K562 (cell line): ENCODE measurements around the gene BBLN. TPM values are rescaled to one million over a fixed set of nuclear protein-coding genes. Genes with fewer than 3 reads are reported as not detected.

Experiments used
- ATAC-seq: fragments of 200-7000 bp; cut with Tn5 transposase; 3 replicates; pipeline ENCODE4 v1.9.1; 2020; ENCODE audit warnings: moderate library complexity
- BruUV-seq: library from RNA; stranded (reverse); fragments of 400-500 nt; replicated peaks from 2 replicates; lab custom pipeline; 2021; lab: Mats Ljungman, UMichigan
- CTCF ChIA-PET: fragments of 300-600 bp; formaldehyde crosslinking; extraction: SDS; loops from one replicate; lab custom pipeline; 2021; ENCODE audit warnings: low intra/inter-chr PET ratio; lab: Yijun Ruan, JAX
- POLR2A ChIA-PET: fragments of 300-600, 350-650 bp; sonication (Branson Sonifier 250); formaldehyde crosslinking; extraction: SDS; loops from one replicate; lab custom pipeline; 2021; ENCODE audit warnings: antibody characterized with exemption, inconsistent platforms; lab: Yijun Ruan, JAX
- DNase-seq, 4 experiments: peaks; one replicate each; pipeline versions ENCODE4 v3.0.0 to v3.0.0-alpha.2; 2011 to 2018; ENCODE audit warnings: low spot score in 3 of 4, mixed read lengths in 3 of 4; ENCODE audit errors: extremely low read depth in 1 of 4
- FAIRE-seq: peaks from 2 replicates; lab custom pipeline; 2011; peaks lifted over from hg19 to GRCh38; lab: Jason Lieb, UNC
- H2AFZ ChIP-seq: 2 replicates; pipeline ENCODE4 v1.6.0; 2011; ENCODE audit warnings: low read depth, low read length, control low read depth, inconsistent platforms
- H3K27ac ChIP-seq: fragments of 200-600 bp; 3 replicates; pipeline ENCODE4 v1.8.0; 2011; ENCODE audit warnings: low read depth, mild to moderate bottlenecking, control low read depth, inconsistent platforms, low read length, moderate library complexity, mixed read lengths; ENCODE audit errors: extremely low read depth
- H3K27me3 ChIP-seq, 2 experiments: fragments of 300-600 bp in 1 of 2; 2 replicates in 1 of 2; 3 replicates in 1 of 2; pipeline versions ENCODE4 v1.6.0 to v1.8.0; 2011; ENCODE audit warnings: inconsistent platforms in 2 of 2, low read length in 2 of 2, mild to moderate bottlenecking in 1 of 2, mixed read lengths in 1 of 2, moderate library complexity in 1 of 2; ENCODE audit not compliant: control insufficient read depth in 2 of 2, insufficient read depth in 2 of 2
- H3K36me3 ChIP-seq: fragments of 300-600 bp; 3 replicates; pipeline ENCODE4 v1.8.0; 2011; ENCODE audit warnings: mild to moderate bottlenecking, low read length, inconsistent platforms; ENCODE audit not compliant: control insufficient read depth, insufficient read depth
- H3K4me1 ChIP-seq, 2 experiments: fragments of 200-600 bp in 1 of 2; replicated peaks in 1 of 2; 2 replicates in 1 of 2; 3 replicates in 1 of 2; pipeline versions ENCODE4 v1.5.1 to v1.8.0; 2011; ENCODE audit warnings: inconsistent platforms in 2 of 2, low read length in 2 of 2, mild to moderate bottlenecking in 1 of 2, mixed read lengths in 1 of 2, moderate library complexity in 1 of 2; ENCODE audit not compliant: control insufficient read depth in 2 of 2, insufficient read depth in 2 of 2
- H3K4me2 ChIP-seq: 2 replicates; pipeline ENCODE4 v1.6.1; 2011; ENCODE audit warnings: low read length, control low read depth, inconsistent platforms, mixed read lengths; ENCODE audit not compliant: insufficient read depth
- H3K4me3 ChIP-seq: fragments of 200-600 bp; sonication (generic), shearing (Covaris generic); 2 replicates; pipeline ENCODE4 v1.5.1; 2016; ENCODE audit warnings: control low read depth, inconsistent platforms
- H3K79me2 ChIP-seq: fragments of 200-600 bp; 3 replicates; pipeline ENCODE4 v1.8.0; 2011; ENCODE audit warnings: low read length, inconsistent platforms; ENCODE audit not compliant: control insufficient read depth, insufficient read depth
- H3K9ac ChIP-seq, 2 experiments: 2 replicates each; pipeline versions ENCODE4 v1.6.0 to v1.6.1; 2011; ENCODE audit warnings: low read depth in 2 of 2, low read length in 2 of 2, control low read depth in 1 of 2, inconsistent platforms in 1 of 2, mild to moderate bottlenecking in 1 of 2, mixed read lengths in 1 of 2; ENCODE audit not compliant: insufficient read depth in 1 of 2
- H3K9me1 ChIP-seq: one replicate; pipeline ENCODE4 v1.6.0; 2011; ENCODE audit warnings: inconsistent platforms, mild to moderate bottlenecking, low read length, moderate library complexity; ENCODE audit not compliant: control insufficient read depth, insufficient read depth
- H3K9me3 ChIP-seq: replicated peaks from 2 replicates; pipeline ENCODE4 v1.5.1; 2011; ENCODE audit warnings: low read depth, low read length, inconsistent platforms; ENCODE audit not compliant: control insufficient read depth, insufficient read depth
- H4K20me1 ChIP-seq: replicated peaks from 2 replicates; pipeline ENCODE4 v1.6.1; 2011; ENCODE audit warnings: low read length, inconsistent platforms, mixed read lengths; ENCODE audit not compliant: control insufficient read depth, insufficient read depth
- ATF4 ChIP-seq: fragments of 450-650 bp; formaldehyde crosslinking; IDR thresholded peaks from 2 replicates; pipeline ENCODE4 v1.4.0; 2022; ENCODE audit warnings: mild to moderate bottlenecking, moderate library complexity
- GABPA ChIP-seq: fragments of 200-800 bp; sonication (Bioruptor generic); conservative IDR thresholded peaks from 2 replicates; pipeline ENCODE4 v1.6.1; 2016; ENCODE audit warnings: low read depth, missing genetic modification characterization, missing compliant biosample characterization
- GTF2A2 ChIP-seq: IDR thresholded peaks from 2 replicates; pipeline ENCODE4 v1.6.1; 2016; ENCODE audit warnings: mild to moderate bottlenecking, missing genetic modification characterization, missing compliant biosample characterization
- HDAC6 ChIP-seq: IDR thresholded peaks from 2 replicates; pipeline ENCODE4 v1.6.1; 2012; ENCODE audit warnings: low read depth, mild to moderate bottlenecking, control low read depth, inconsistent platforms, low read length, moderate library complexity
- LARP7 ChIP-seq: fragments of 450-650 bp; IDR thresholded peaks from 2 replicates; pipeline ENCODE4 v1.6.1; 2016
- NFATC3 ChIP-seq: fragments of 450-650 bp; IDR thresholded peaks from 2 replicates; pipeline ENCODE4 v1.6.1; 2017; ENCODE audit warnings: mild to moderate bottlenecking
- NR2C1 ChIP-seq, 2 experiments: fragments of 450-650 bp; IDR thresholded peaks; 2 replicates each; pipeline ENCODE4 v1.6.1; 2017; ENCODE audit warnings: mild to moderate bottlenecking in 2 of 2, antibody characterized with exemption in 1 of 2, inconsistent platforms in 1 of 2, missing compliant biosample characterization in 1 of 2, missing genetic modification characterization in 1 of 2
- POLR2B ChIP-seq: fragments of 450-650 bp; IDR thresholded peaks from 2 replicates; pipeline ENCODE4 v1.6.1; 2018; ENCODE audit warnings: low read depth; ENCODE audit not compliant: partially characterized antibody
- PYGO2 ChIP-seq: fragments of 450-650 bp; IDR thresholded peaks from 2 replicates; pipeline ENCODE4 v1.6.1; 2016; ENCODE audit warnings: mild to moderate bottlenecking, missing genetic modification characterization, moderate library complexity, missing compliant biosample characterization
- THRA ChIP-seq: fragments of 450-650 bp; IDR thresholded peaks from 2 replicates; pipeline ENCODE4 v1.6.1; 2017; ENCODE audit warnings: mild to moderate bottlenecking, moderate library complexity
- ZC3H11A ChIP-seq: IDR thresholded peaks from 2 replicates; pipeline ENCODE4 v1.6.1; 2012; ENCODE audit warnings: low read depth, low read length, improper control_type of control experiment
- ZNF282 ChIP-seq: sonication (generic); formaldehyde crosslinking; IDR thresholded peaks from 2 replicates; pipeline ENCODE4 v1.8.1; 2023; ENCODE audit warnings: missing genetic modification reagents
- ZZZ3 ChIP-seq: fragments of 450-650 bp; IDR thresholded peaks from 2 replicates; pipeline ENCODE4 v1.6.1; 2016; ENCODE audit warnings: antibody characterized with exemption, mild to moderate bottlenecking, moderate library complexity
- WGBS: fragments of 100-300 bp; shearing (Covaris generic); methylation state at CpG from one replicate; pipeline ENCODE4 v1.1.6; 2016; ENCODE audit warnings: low coverage, mixed read lengths; ENCODE audit not compliant: insufficient coverage; ENCODE audit errors: missing lambda C conversion rate; 5-methylcytosine and 5-hydroxymethylcytosine counted together
- in situ Hi-C: fragments of 300-500 bp; cut with MboI; formaldehyde crosslinking; loops from 4 replicates; pipeline ENCODE4 v1.15.0; 2018; ENCODE audit warnings: inconsistent platforms, mixed read lengths
- intact Hi-C: fragments of 100-400 bp; cut with micrococcal nuclease; formaldehyde crosslinking; loops from 2 replicates; pipeline ENCODE4 v1.14.2; 2022
- polyA plus RNA-seq, 8 experiments: library from polyadenylated mRNA; depleted of rRNA in 4 of 8; stranded (reverse) in 5 of 8; unstranded in 3 of 8; fragments of >200 nt; fragmentation: Nextera tagmentation in 2 of 8; fragmentation: Illumina TruSeq in 1 of 8; extraction: Ambion mirVana in 2 of 8; extraction: Trizol in 1 of 8; gene quantifications; 2 replicates each; pipeline versions ENCODE4 v1.2.1 to v1.2.3, GENCODE V29; 2011 to 2014; ENCODE audit warnings: inconsistent platforms in 1 of 8, missing spikeins in 1 of 8
- total RNA-seq, 7 experiments: library from RNA; depleted of rRNA in 6 of 7; stranded (reverse); fragments of >200 nt in 6 of 7; fragmentation: Illumina TruSeq in 2 of 7; extraction: Trizol in 2 of 7; gene quantifications; 2 replicates each; pipeline versions ENCODE4 v1.2.1 to v1.2.3, GENCODE V29; 2011 to 2021; ENCODE audit warnings: low replicate concordance in 1 of 7
- TF ChIP-seq, protein P1 (sequence below): fragments of 450-650 bp; formaldehyde crosslinking; IDR thresholded peaks from 2 replicates; pipeline ENCODE4 v1.4.0; 2022; ENCODE audit warnings: missing genetic modification characterization
- TF ChIP-seq, protein P2 (sequence below): IDR thresholded peaks from 2 replicates; pipeline ENCODE4 v1.6.1; 2011; ENCODE audit not compliant: insufficient read length; ENCODE audit errors: extremely low read depth

BBLN gene
- total and polyA plus RNA-seq, 9 of the 15 experiments (the other 6 are each of a cell fraction or from before 2014, with no cell fraction given): 4.2 to 331 (median 87.1) TPM

DNA sequence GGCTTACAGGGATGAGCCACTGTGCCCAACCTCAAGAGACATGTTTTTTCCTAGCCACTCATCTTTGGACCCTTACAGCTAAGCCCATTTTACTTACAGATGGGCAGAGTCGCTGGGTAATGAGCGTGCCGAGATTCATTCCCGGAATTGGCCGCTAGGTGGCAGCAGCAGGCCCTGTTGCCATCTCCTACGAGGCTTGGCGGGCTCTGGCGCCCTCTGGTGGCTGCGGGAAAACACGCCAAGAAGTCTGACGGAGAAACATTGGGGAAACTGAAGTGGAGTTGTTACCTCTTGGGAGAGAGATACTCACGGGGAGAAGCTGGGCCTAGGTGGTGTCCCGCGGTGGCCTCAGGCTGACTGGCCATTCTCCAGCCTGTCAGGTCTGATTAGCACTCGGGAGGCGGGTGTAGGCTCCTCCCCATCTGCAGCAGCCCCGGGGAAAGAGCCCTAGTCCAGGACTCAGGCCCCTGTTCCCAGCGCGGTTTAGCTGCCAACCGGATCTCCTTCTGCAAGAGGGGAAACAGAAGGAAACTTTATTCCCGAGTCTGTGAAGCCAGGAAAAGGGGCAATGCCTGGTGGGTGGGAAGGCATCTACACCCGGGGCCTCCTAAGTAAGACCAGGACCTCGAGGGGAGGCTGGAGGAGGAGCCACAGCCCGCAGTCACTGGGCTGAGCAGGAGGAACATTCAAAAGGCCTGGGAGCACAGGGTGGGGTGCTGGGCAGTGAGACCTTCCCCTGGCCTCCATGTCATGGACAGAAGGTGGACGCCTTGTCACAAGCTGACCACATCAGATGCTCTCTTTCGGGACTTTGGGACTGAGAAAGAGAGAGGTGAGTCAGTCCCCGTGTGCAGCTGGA lies 42.2 kb upstream of the BBLN start (continued):
- 0 out of 2 replicates have a peak, but pooled peaks have one; percentile 18 for TF ChIP-seq ZNF282 (CRISPR knock-in tag)
- no peak for TF ChIP-seq NR2C1 (IDR thresholded peaks at IDR 0.05)
- no peak for TF ChIP-seq NR2C1 (tag; IDR thresholded peaks at IDR 0.05)
- TF ChIP-seq ZZZ3: no peak
- no peak for TF ChIP-seq THRA
- TF ChIP-seq, all 486 proteins: peak for 92

GRCh38 chr9:128118472-128118857 lies 41.6 kb upstream of the BBLN start:
- no peaks in the 10 kb centered on the region for H3K9me1 ChIP-seq
- H3K4me1 ChIP-seq: peaks cover 24 to 74% of the 10 kb centered on the region in 2 experiments; a peak in 4 of 5 replicates
- no peak overlapping the region for H2AFZ ChIP-seq
- H3K9ac ChIP-seq: 0 out of 4 replicates have a peak overlapping the region, but pooled peaks of 1 of the 2 experiments have one; percentile 82
- no peak overlapping the region for H3K27ac ChIP-seq
- ChIA-PET POLR2A (interaction anchor here (0.6 to 1.2 kb wide), 4 partner anchors 9 to 958 kb away, joined by 3 to 5 read pairs (median 4); partner anchors contain the start of gene PTGES2), CTCF (interaction anchor here (0.6 to 3.3 kb wide), 4 partner anchors 39 to 181 kb away, joined by 4 to 57 read pairs (median 4); partner anchors contain the start of gene DPM2)
- peak overlapping the region; percentile 43; the same call in 1 of the 2 replicates for H3K4me2 ChIP-seq
- intact Hi-C loops (loop anchor here (5.0 kb wide), 3 partner anchors 36 to 81 kb away; partner anchors contain the start of genes NAIF1 and SLC25A25), in situ Hi-C loops (loop anchor here (5.0 kb wide), 1 partner anchor 181 kb away; the partner anchor contains the start of gene DPM2)
- FAIRE-seq (no peak), ATAC-seq (no peak), DNase-seq (no peak)
- WGBS: 33% methylated on average over 3 of the region's 3 CpGs
- H3K27me3 ChIP-seq: no peaks in the 10 kb centered on the region
- no peak overlapping the region for H3K4me3 ChIP-seq
- H3K79me2 ChIP-seq: no peaks in the 10 kb centered on the region; the same call in 2 of the 3 replicates
- no TSS peak for BruUV-seq
- H3K36me3 ChIP-seq: peaks cover 56% of the 10 kb centered on the region; the same call in 2 of the 3 replicates
- no peaks in the 10 kb centered on the region for H4K20me1 ChIP-seq
- H3K9me3 ChIP-seq: no peaks in the 10 kb centered on the region; the same call in 1 of the 2 replicates
- TF ChIP-seq PYGO2 (tag): no peak
- TF ChIP-seq LARP7: no peak
- TF ChIP-seq GABPA (tag): no peak
- TF ChIP-seq NFATC3: no peak
- TF ChIP-seq, protein P1, sequence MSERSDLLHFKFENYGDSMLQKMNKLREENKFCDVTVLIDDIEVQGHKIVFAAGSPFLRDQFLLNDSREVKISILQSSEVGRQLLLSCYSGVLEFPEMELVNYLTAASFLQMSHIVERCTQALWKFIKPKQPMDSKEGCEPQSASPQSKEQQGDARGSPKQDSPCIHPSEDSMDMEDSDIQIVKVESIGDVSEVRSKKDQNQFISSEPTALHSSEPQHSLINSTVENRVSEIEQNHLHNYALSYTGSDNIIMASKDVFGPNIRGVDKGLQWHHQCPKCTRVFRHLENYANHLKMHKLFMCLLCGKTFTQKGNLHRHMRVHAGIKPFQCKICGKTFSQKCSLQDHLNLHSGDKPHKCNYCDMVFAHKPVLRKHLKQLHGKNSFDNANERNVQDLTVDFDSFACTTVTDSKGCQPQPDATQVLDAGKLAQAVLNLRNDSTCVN: 0 out of 2 replicates have a peak, but pooled peaks have one; percentile 48
- no peak for TF ChIP-seq ZC3H11A
- TF ChIP-seq HDAC6: no peak
- TF ChIP-seq, protein P2, sequence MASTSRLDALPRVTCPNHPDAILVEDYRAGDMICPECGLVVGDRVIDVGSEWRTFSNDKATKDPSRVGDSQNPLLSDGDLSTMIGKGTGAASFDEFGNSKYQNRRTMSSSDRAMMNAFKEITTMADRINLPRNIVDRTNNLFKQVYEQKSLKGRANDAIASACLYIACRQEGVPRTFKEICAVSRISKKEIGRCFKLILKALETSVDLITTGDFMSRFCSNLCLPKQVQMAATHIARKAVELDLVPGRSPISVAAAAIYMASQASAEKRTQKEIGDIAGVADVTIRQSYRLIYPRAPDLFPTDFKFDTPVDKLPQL: no peak
- no peak for TF ChIP-seq GTF2A2 (tag)
- TF ChIP-seq POLR2B: peak; percentile 66
- no peak for TF ChIP-seq ATF4 (CRISPR knock-in tag)
